GM23338 (cell line): ENCODE results near the gene RBM19. TPM values are rescaled to one million over a fixed set of nuclear protein-coding genes. Genes with fewer than 3 reads are reported as not detected.
A peak's percentile ranks its signal among the peaks of the same experiment; 100 is the strongest.

Experiments used
- ATAC-seq: fragments of 200-7000 bp; cut with Tn5 transposase; 3 replicates; pipeline ENCODE4 v1.9.1; 2020
- DNase-seq: peaks from one replicate; pipeline ENCODE4 v3.0.0-alpha.2; 2015; ENCODE audit warnings: low spot score
- H2AFZ ChIP-seq: fragments of 200-600 bp; sonication (generic); 2 replicates; pipeline ENCODE4 v1.8.0; 2016; ENCODE audit warnings: antibody characterized with exemption, mild to moderate bottlenecking, moderate library complexity
- H3F3A ChIP-seq: fragments of 200-600 bp; sonication (generic); replicated peaks from 2 replicates; pipeline ENCODE4 v1.8.0; 2017; ENCODE audit warnings: antibody characterized with exemption, mixed run types, low read depth
- H3K27ac ChIP-seq: fragments of 200-600 bp; sonication (generic); 2 replicates; pipeline ENCODE4 v1.6.1; 2016; ENCODE audit warnings: low read depth
- H3K27me3 ChIP-seq: fragments of 200-600 bp; sonication (generic); 2 replicates; pipeline ENCODE4 v1.8.0; 2016; ENCODE audit warnings: mild to moderate bottlenecking, mixed run types, moderate library complexity; ENCODE audit not compliant: insufficient read depth
- H3K36me3 ChIP-seq: fragments of 200-600 bp; sonication (generic); 2 replicates; pipeline ENCODE4 v1.8.0; 2016; ENCODE audit warnings: mild to moderate bottlenecking; ENCODE audit not compliant: insufficient read depth
- H3K4me1 ChIP-seq: fragments of 200-600 bp; sonication (generic); 2 replicates; pipeline ENCODE4 v1.8.0; 2016; ENCODE audit warnings: mild to moderate bottlenecking, moderate library complexity; ENCODE audit not compliant: insufficient read depth
- H3K4me2 ChIP-seq: fragments of 200-600 bp; sonication (generic); 2 replicates; pipeline ENCODE4 v1.7.1; 2017; ENCODE audit warnings: mixed run types
- H3K4me3 ChIP-seq: fragments of 200-600 bp; sonication (generic); 2 replicates; pipeline ENCODE4 v1.6.1; 2016; ENCODE audit warnings: mixed run types
- H3K79me2 ChIP-seq: fragments of 200-600 bp; sonication (generic); replicated peaks from 2 replicates; pipeline ENCODE4 v1.8.0; 2017; ENCODE audit warnings: mild to moderate bottlenecking; ENCODE audit not compliant: insufficient read depth
- H3K9me2 ChIP-seq: fragments of 200-600 bp; sonication (generic); 2 replicates; pipeline ENCODE4 v1.8.0; 2017; ENCODE audit not compliant: insufficient read depth
- H4K20me1 ChIP-seq: fragments of 200-600 bp; sonication (generic); replicated peaks from 2 replicates; pipeline ENCODE4 v1.8.0; 2017; ENCODE audit warnings: mild to moderate bottlenecking; ENCODE audit not compliant: insufficient read depth
- H3K27ac Mint-ChIP-seq: 2 replicates; pipeline ENCODE4 v1.8.0; 2020; ENCODE audit warnings: inconsistent platforms, mild to moderate bottlenecking, moderate library complexity, mixed read lengths
- H3K27me3 Mint-ChIP-seq: 3 replicates; pipeline ENCODE4 v1.8.0; 2022; ENCODE audit warnings: low read depth, mild to moderate bottlenecking, moderate library complexity, mixed read lengths, inconsistent platforms; ENCODE audit not compliant: insufficient read depth, poor library complexity
- H3K36me3 Mint-ChIP-seq: 3 replicates; pipeline ENCODE4 v1.8.0; 2021; ENCODE audit warnings: low read depth, mild to moderate bottlenecking, inconsistent platforms, moderate library complexity, mixed read lengths
- H3K4me1 Mint-ChIP-seq: 3 replicates; pipeline ENCODE4 v1.8.0; 2020; ENCODE audit warnings: mild to moderate bottlenecking, inconsistent platforms, mixed read lengths
- H3K4me3 Mint-ChIP-seq: 3 replicates; pipeline ENCODE4 v1.8.0; 2021; ENCODE audit warnings: moderate library complexity, mild to moderate bottlenecking, inconsistent platforms, mixed read lengths
- H3K9me3 Mint-ChIP-seq: 3 replicates; pipeline ENCODE4 v1.8.0; 2020; ENCODE audit warnings: moderate library complexity, mild to moderate bottlenecking, inconsistent platforms, mixed read lengths
- CREB1 ChIP-seq: fragments of 250-450 bp; sonication (Bioruptor Pico); IDR thresholded peaks from 2 replicates; pipeline ENCODE4 v1.5.0; 2020; ENCODE audit warnings: low read depth, mild to moderate bottlenecking, moderate library complexity
- EZH2 ChIP-seq: fragments of 200-600 bp; sonication (generic); IDR thresholded peaks from one replicate; pipeline ENCODE4 v1.8.0; 2017; ENCODE audit warnings: antibody characterized with exemption, mild to moderate bottlenecking, low read depth; ENCODE audit not compliant: unreplicated experiment
- NANOG ChIP-seq: IDR thresholded peaks from 2 replicates; pipeline ENCODE4 v1.6.1; 2016; ENCODE audit warnings: antibody characterized with exemption, borderline replicate concordance
- POLR2AphosphoS5 ChIP-seq: IDR thresholded peaks from 2 replicates; pipeline ENCODE4 v1.6.1; 2016; ENCODE audit warnings: antibody characterized with exemption, low read depth
- STAT1 ChIP-seq: IDR thresholded peaks from one replicate; pipeline ENCODE4 v1.6.1; 2016; ENCODE audit warnings: antibody characterized with exemption; ENCODE audit not compliant: unreplicated experiment
- ZNF114 ChIP-seq: fragments of 250-450 bp; sonication (Bioruptor Pico); IDR thresholded peaks from 2 replicates; pipeline ENCODE4 v1.5.0; 2020; ENCODE audit warnings: mild to moderate bottlenecking, moderate library complexity
- ZNF331 ChIP-seq: fragments of 250-450 bp; sonication (Bioruptor Pico); IDR thresholded peaks from 2 replicates; pipeline ENCODE4 v1.5.0; 2020; ENCODE audit warnings: low read depth, mild to moderate bottlenecking, moderate library complexity
- polyA plus RNA-seq: library from polyadenylated mRNA; unstranded; fragments of >200 nt; fragmentation: Nextera tagmentation; extraction: Ambion mirVana; gene quantifications from 2 replicates; pipeline ENCODE4 v1.2.1, GENCODE V29; 2016
- total RNA-seq: library from RNA; depleted of rRNA; stranded (reverse); fragments of >200 nt; shearing (Covaris generic); gene quantifications from 2 replicates; pipeline ENCODE4 v1.2.3, GENCODE V29; 2014
- TF ChIP-seq, protein P1 (sequence below): IDR thresholded peaks from one replicate; pipeline ENCODE4 v1.6.1; 2018; ENCODE audit warnings: antibody characterized with exemption; ENCODE audit not compliant: unreplicated experiment
- TF ChIP-seq, protein P2 (sequence below), 2 experiments: fragments of 200-600 bp in 1 of 2; sonication (generic) in 1 of 2; conservative IDR thresholded peaks; 2 replicates each; pipeline versions ENCODE4 v1.5.1 to v1.6.1; 2016 to 2017; ENCODE audit warnings: antibody characterized with exemption in 2 of 2, low read depth in 2 of 2, mild to moderate bottlenecking in 2 of 2, moderate library complexity in 1 of 2

RBM19 gene
- total and polyA plus RNA-seq, 2 experiments from 2014 or later = 43.4 to 56.7 TPM

DNA sequence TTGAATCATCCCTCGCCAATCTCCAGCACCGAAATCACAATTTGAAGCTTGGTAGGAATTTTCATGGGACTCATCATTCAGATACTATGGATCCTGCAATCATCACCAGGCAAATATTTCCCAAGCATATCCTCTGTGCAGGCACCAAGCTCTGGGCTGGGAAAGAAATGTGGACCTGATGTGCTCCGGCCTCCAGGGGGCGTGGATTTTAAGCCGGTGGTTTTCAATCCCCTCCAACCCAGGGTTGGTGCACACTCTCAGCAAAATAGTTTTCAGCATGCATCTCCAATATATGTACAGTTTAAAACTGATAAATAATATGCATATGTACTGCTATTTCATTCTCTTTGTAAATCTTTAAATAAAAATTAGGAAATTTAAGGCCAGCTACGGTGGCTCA lies 98.9 kb downstream of the RBM19 start:
- no peak overlapping the region for H3K4me3 ChIP-seq
- DNase-seq (peak; percentile 68), ATAC-seq (peak; percentile 64)
- peaks cover 12% of the 10 kb centered on the region for H3K4me1 ChIP-seq
- H3K36me3 Mint-ChIP-seq = peaks cover 16% of the 10 kb centered on the region
- peaks cover 5% of the 10 kb centered on the region for H3K27me3 Mint-ChIP-seq
- no peak overlapping the region for H2AFZ ChIP-seq
- H3K36me3 ChIP-seq = no peaks in the 10 kb centered on the region; the same call in 1 of the 2 replicates
- peaks cover 25% of the 10 kb centered on the region for H3K4me1 Mint-ChIP-seq
- H3K9me2 ChIP-seq = no peaks in the 10 kb centered on the region
- H3K27ac ChIP-seq = no peak overlapping the region
- peaks cover 8% of the 10 kb centered on the region; the same call in 1 of the 3 replicates for H3K9me3 Mint-ChIP-seq
- H3F3A ChIP-seq = 0 out of 2 replicates have a peak, but pooled peaks cover under 1% of the 10 kb centered on the region
- no peaks in the 10 kb centered on the region for H3K79me2 ChIP-seq
- no peak for TF ChIP-seq ZNF331 (CRISPR knock-in tag)
- no peak for TF ChIP-seq CREB1 (CRISPR knock-in tag)
- TF ChIP-seq, protein P1, sequence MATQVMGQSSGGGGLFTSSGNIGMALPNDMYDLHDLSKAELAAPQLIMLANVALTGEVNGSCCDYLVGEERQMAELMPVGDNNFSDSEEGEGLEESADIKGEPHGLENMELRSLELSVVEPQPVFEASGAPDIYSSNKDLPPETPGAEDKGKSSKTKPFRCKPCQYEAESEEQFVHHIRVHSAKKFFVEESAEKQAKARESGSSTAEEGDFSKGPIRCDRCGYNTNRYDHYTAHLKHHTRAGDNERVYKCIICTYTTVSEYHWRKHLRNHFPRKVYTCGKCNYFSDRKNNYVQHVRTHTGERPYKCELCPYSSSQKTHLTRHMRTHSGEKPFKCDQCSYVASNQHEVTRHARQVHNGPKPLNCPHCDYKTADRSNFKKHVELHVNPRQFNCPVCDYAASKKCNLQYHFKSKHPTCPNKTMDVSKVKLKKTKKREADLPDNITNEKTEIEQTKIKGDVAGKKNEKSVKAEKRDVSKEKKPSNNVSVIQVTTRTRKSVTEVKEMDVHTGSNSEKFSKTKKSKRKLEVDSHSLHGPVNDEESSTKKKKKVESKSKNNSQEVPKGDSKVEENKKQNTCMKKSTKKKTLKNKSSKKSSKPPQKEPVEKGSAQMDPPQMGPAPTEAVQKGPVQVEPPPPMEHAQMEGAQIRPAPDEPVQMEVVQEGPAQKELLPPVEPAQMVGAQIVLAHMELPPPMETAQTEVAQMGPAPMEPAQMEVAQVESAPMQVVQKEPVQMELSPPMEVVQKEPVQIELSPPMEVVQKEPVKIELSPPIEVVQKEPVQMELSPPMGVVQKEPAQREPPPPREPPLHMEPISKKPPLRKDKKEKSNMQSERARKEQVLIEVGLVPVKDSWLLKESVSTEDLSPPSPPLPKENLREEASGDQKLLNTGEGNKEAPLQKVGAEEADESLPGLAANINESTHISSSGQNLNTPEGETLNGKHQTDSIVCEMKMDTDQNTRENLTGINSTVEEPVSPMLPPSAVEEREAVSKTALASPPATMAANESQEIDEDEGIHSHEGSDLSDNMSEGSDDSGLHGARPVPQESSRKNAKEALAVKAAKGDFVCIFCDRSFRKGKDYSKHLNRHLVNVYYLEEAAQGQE = no peak
- TF ChIP-seq EZH2 = no peak
- no peak for TF ChIP-seq ZNF114
- TF ChIP-seq STAT1 = no peak
- no peak for TF ChIP-seq POLR2AphosphoS5
- TF ChIP-seq, protein P2, sequence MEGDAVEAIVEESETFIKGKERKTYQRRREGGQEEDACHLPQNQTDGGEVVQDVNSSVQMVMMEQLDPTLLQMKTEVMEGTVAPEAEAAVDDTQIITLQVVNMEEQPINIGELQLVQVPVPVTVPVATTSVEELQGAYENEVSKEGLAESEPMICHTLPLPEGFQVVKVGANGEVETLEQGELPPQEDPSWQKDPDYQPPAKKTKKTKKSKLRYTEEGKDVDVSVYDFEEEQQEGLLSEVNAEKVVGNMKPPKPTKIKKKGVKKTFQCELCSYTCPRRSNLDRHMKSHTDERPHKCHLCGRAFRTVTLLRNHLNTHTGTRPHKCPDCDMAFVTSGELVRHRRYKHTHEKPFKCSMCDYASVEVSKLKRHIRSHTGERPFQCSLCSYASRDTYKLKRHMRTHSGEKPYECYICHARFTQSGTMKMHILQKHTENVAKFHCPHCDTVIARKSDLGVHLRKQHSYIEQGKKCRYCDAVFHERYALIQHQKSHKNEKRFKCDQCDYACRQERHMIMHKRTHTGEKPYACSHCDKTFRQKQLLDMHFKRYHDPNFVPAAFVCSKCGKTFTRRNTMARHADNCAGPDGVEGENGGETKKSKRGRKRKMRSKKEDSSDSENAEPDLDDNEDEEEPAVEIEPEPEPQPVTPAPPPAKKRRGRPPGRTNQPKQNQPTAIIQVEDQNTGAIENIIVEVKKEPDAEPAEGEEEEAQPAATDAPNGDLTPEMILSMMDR (conservative IDR thresholded peaks at IDR 0.05; ENCODE audit: low read depth in 2 of 2) = peak; percentile 66 to 71
- no peak overlapping the region for H3K27ac Mint-ChIP-seq
- no peaks in the 10 kb centered on the region for H4K20me1 ChIP-seq
- no peak overlapping the region for H3K4me2 ChIP-seq
- no peak overlapping the region for H3K4me3 Mint-ChIP-seq
- H3K27me3 ChIP-seq = no peaks in the 10 kb centered on the region

DNA sequence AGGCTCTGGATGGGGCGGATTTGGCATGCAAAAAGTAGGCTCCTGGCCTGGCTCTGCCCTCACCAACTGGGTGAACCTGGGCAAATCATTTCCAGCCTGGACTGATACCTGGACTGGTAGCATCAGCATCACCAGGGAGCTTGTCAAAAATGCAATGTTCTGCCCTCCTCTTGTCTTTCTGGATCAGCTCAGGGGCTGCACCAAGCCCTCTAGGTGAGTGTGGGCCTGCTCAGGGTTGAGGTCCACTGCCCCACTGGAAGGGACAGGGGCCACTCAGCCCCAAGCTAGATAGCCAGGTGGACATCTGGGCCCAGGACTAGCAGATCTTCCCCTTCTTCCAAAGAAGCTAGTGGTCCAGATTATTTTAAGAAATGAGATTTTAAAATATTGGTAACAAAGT lies 99.6 kb downstream of the RBM19 start:
- no peaks in the 10 kb centered on the region for H4K20me1 ChIP-seq
- Mint-ChIP-seq H3K27me3 (peaks cover 6% of the 10 kb centered on the region), H3K36me3 (peaks cover 15% of the 10 kb centered on the region), H3K27ac (no peak overlapping the region), H3K9me3 (peaks cover 7% of the 10 kb centered on the region; the same call in 1 of the 3 replicates), H3K4me3 (no peak overlapping the region), H3K4me1 (peaks cover 33% of the 10 kb centered on the region)
- H3K79me2 ChIP-seq = no peaks in the 10 kb centered on the region
- ATAC-seq (no peak), DNase-seq (no peak)
- no peak overlapping the region for H3K27ac ChIP-seq
- H3K9me2 ChIP-seq = no peaks in the 10 kb centered on the region
- H3K4me1 ChIP-seq = peaks cover 20% of the 10 kb centered on the region
- no peaks in the 10 kb centered on the region for H3K27me3 ChIP-seq
- H3K4me3 ChIP-seq = no peak overlapping the region
- H3F3A ChIP-seq = 0 out of 2 replicates have a peak, but pooled peaks cover 4% of the 10 kb centered on the region
- no peak overlapping the region for H2AFZ ChIP-seq
- H3K4me2 ChIP-seq = no peak overlapping the region
- H3K36me3 ChIP-seq = no peaks in the 10 kb centered on the region; the same call in 1 of the 2 replicates
- TF ChIP-seq NANOG (no peak), ZNF114 (no peak)
- TF ChIP-seq, protein P2 (conservative IDR thresholded peaks at IDR 0.05; ENCODE audit: low read depth in 2 of 2) = no peak
